Forelimb muscle (tissue), 1 donor: Measurements from ENCODE around the gene CFAP73. TPM values are rescaled to one million over a fixed set of nuclear protein-coding genes. Genes with fewer than 3 reads are reported as not detected.
"Not testable (repeated sequence)": the region's sequence is repeated elsewhere in the genome, so short reads cannot be mapped to it uniquely, and the experiment has no call there.

Experiments
- DNase-seq: peaks from one replicate; pipeline ENCODE4 v3.0.0-alpha.2; 2013; ENCODE audit warnings: low read depth
- polyA plus RNA-seq: library from polyadenylated mRNA; unstranded; fragments of 120-200 nt; gene quantifications from one replicate; pipeline ENCODE4 v1.2.1, GENCODE V29; 2013; ENCODE audit not compliant: insufficient read length

The CFAP73 gene
- polyA plus RNA-seq, 1 donor, result 0.13 TPM

- no peak for DNase-seq
These were observed 39.8 kb downstream of the CFAP73 start for GRCh38 chr12:113189361-113189760.

- no peak for DNase-seq
These were observed 41.2 kb downstream of the CFAP73 start for GRCh38 chr12:113190761-113191160.

- DNase-seq, result no peak
These were observed 41.7 kb downstream of the CFAP73 start for GRCh38 chr12:113191227-113191626.

GRCh38 chr12:113194971-113195391 is 45.5 kb downstream of the CFAP73 start:
- DNase-seq, result no peak

GRCh38 chr12:113195598-113195997 is 46.1 kb downstream of the CFAP73 start:
- no peak for DNase-seq

- no peak for DNase-seq
These were observed 47.1 kb downstream of the CFAP73 start for GRCh38 chr12:113196582-113196981.

- no peak for DNase-seq
These were observed 47.5 kb downstream of the CFAP73 start for GRCh38 chr12:113196990-113197389.

GRCh38 chr12:113197518-113198077 is 48.1 kb downstream of the CFAP73 start:
- DNase-seq, result no peak

GRCh38 chr12:113198296-113198695 is 48.8 kb downstream of the CFAP73 start:
- no peak for DNase-seq

- DNase-seq, result no peak
These were observed 50.7 kb downstream of the CFAP73 start for GRCh38 chr12:113200021-113200797.

- no peak for DNase-seq
These were observed 52.0 kb downstream of the CFAP73 start for GRCh38 chr12:113201187-113202177.

- DNase-seq, result no peak
These were observed 53.0 kb downstream of the CFAP73 start for GRCh38 chr12:113202300-113203075.

GRCh38 chr12:113203852-113204760 is 54.6 kb downstream of the CFAP73 start:
- DNase-seq, result no peak

- DNase-seq, result no peak
These were observed 55.3 kb downstream of the CFAP73 start for GRCh38 chr12:113204804-113205203.

- not testable (repeated sequence) for DNase-seq
These were observed 57.3 kb downstream of the CFAP73 start for GRCh38 chr12:113206802-113207201.

- DNase-seq, result no peak
These were observed 58.1 kb downstream of the CFAP73 start for GRCh38 chr12:113207613-113208040.

GRCh38 chr12:113208041-113208934 is 58.8 kb downstream of the CFAP73 start:
- no peak for DNase-seq
